Fibroblast of villous mesenchyme (primary cell): ENCODE measurements around the gene ANXA9. TPM values are rescaled to one million over a fixed set of nuclear protein-coding genes. Genes with fewer than 3 reads are reported as not detected.

ENCODE experiments used
- DNase-seq: peaks from one replicate; pipeline ENCODE4 v3.0.0-alpha.2; 2010; ENCODE audit warnings: low read depth
- H3K4me3 ChIP-seq: 2 replicates; pipeline ENCODE4 v1.5.1; 2011; ENCODE audit warnings: low read depth, mild to moderate bottlenecking, low read length
- total RNA-seq: library from RNA; depleted of rRNA; stranded (reverse); fragments of >200 nt; gene quantifications from 2 replicates; pipeline ENCODE4 v1.2.3, GENCODE V29; 2012
- TF ChIP-seq, protein P1 (sequence below): IDR thresholded peaks from 2 replicates; pipeline ENCODE4 v1.5.1; 2012; ENCODE audit warnings: low read depth, mild to moderate bottlenecking, low read length; ENCODE audit not compliant: insufficient read depth

The ANXA9 gene
- total RNA-seq, 1 donor, result 0.86 TPM

- no peak overlapping the region for H3K4me3 ChIP-seq
- TF ChIP-seq, protein P1, sequence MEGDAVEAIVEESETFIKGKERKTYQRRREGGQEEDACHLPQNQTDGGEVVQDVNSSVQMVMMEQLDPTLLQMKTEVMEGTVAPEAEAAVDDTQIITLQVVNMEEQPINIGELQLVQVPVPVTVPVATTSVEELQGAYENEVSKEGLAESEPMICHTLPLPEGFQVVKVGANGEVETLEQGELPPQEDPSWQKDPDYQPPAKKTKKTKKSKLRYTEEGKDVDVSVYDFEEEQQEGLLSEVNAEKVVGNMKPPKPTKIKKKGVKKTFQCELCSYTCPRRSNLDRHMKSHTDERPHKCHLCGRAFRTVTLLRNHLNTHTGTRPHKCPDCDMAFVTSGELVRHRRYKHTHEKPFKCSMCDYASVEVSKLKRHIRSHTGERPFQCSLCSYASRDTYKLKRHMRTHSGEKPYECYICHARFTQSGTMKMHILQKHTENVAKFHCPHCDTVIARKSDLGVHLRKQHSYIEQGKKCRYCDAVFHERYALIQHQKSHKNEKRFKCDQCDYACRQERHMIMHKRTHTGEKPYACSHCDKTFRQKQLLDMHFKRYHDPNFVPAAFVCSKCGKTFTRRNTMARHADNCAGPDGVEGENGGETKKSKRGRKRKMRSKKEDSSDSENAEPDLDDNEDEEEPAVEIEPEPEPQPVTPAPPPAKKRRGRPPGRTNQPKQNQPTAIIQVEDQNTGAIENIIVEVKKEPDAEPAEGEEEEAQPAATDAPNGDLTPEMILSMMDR, result no peak
- DNase-seq, result no peak
These were observed 3.2 kb downstream of the ANXA9 start for GRCh38 chr1:150985179-150985825.

DNA sequence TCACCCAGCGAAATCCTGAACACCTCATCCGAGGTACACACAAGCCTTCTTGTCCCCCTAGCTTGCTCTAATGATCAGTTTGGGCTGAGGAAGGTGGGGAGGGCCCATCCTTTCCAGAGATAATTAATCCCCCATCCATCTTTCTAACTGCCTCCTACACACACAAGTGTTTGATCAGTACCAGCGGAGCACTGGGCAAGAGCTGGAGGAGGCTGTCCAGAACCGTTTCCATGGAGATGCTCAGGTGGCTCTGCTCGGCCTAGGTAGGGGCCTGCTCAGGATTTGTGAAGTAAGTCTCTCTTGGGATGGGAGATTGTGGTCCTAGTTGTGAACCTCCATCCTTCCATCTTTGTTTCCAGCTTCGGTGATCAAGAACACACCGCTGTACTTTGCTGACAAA lies 5.8 kb downstream of the ANXA9 start:
- TF ChIP-seq, protein P1, result no peak
- no peak overlapping the region for H3K4me3 ChIP-seq
- DNase-seq, result no peak

DNA sequence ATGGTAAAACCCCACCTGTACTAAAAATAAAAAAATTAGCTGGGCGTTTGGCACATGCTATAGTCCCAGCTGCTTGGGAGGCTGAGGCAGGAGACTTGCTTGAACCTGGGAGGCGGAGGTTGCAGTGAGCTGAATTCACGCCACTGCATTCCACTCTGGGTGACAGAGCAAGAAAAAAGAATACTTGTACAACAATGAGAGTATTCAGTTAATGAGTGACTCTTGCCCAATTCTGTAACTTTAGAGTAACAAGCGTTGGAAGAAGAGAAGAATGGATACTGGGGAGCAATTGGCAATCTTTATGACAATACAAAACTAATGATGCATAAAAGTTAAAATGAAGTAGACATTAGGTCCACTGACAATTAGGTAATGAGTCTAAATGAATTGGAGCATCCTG lies 10.5 kb downstream of the ANXA9 start:
- TF ChIP-seq, protein P1, result no peak
- no peak overlapping the region for H3K4me3 ChIP-seq
- no peak for DNase-seq

DNA sequence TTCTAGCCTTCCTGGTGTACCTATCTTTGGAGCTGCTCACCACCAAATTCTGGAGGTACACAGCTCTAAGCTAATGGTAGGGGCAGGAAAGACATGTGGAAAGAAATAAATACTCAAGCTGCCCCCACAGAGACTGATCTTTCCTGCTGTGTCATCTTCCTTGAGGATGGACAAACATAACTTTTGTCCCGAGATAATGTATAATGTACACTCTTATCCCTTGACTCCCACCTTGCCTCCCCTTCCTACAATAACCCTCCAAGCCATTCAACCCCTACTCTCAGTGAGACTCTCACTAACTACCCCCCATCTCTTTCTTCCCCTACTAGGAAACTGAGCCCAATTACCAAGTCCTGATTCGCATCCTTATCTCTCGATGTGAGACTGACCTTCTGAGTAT lies 12.2 kb downstream of the ANXA9 start:
- no peak for DNase-seq
- no peak overlapping the region for H3K4me3 ChIP-seq
- TF ChIP-seq, protein P1, result no peak

GRCh38 chr1:150995460-150995859 lies 13.4 kb downstream of the ANXA9 start:
- TF ChIP-seq, protein P1, result no peak
- no peak for DNase-seq
- H3K4me3 ChIP-seq, result peak overlapping the region; percentile 22

- peak; percentile 77 for DNase-seq
- TF ChIP-seq, protein P1, result peak; percentile 69
- H3K4me3 ChIP-seq, result peak overlapping the region; percentile 22
These were observed 13.8 kb downstream of the ANXA9 start for GRCh38 chr1:150995896-150996295.
